ENCODE data around the gene GNG2. TPM values are rescaled to one million over a fixed set of nuclear protein-coding genes. Genes with fewer than 3 reads are reported as not detected.

The GNG2 gene
- total RNA-seq, 2 donors from 2014 or later: 233 to 250 TPM

DNA sequence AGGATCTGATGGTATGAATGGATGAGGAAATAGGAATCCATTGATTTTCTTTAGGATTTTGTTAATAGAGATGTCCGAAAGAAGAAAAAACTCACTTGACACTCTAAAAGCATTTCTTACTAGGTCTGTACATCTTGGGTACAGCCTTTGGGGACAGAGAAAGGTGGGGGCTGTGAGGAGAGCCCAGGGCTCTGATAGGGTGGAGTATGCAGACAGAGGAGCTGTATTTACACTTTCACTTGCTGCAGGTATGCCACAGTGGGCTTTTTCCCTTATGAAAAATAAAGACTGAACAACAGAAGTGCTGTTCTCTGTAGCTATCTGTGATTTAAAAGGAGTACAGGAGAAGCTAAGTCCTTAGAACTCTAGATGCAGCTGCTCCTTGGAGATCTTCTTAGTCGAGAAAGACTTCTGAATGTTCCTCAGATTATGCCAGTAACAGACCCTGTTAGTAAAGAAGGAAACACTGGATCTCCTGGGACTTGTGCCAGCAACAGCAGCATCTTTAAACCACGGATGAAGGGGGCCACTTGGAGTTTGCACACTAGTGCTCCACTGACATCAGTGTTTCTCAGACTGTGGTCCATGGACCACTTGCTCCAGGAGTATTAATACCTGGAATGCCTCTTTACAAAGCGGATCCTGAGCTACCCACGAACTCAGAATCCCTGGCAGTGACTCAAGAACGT is 109.6 kb downstream of the GNG2 start:
- no peak overlapping the region for H3K4me3 Mint-ChIP-seq
- no peaks in the 10 kb centered on the region for H3K27me3 Mint-ChIP-seq (ENCODE audit: low read depth)
- DNase-seq (no peak), ATAC-seq (replicated peaks in 1 of 2) (no peak)
- peak overlapping the region; percentile 26 for H3K27ac Mint-ChIP-seq
- no peaks in the 10 kb centered on the region for H3K4me1 Mint-ChIP-seq (ENCODE audit: low read depth)
- H3K9me3 Mint-ChIP-seq: no peaks in the 10 kb centered on the region
- H3K36me3 Mint-ChIP-seq (ENCODE audit: insufficient read depth in 2 of 2): peaks cover 0 to 2% of the 10 kb centered on the region in 2 donors

DNA sequence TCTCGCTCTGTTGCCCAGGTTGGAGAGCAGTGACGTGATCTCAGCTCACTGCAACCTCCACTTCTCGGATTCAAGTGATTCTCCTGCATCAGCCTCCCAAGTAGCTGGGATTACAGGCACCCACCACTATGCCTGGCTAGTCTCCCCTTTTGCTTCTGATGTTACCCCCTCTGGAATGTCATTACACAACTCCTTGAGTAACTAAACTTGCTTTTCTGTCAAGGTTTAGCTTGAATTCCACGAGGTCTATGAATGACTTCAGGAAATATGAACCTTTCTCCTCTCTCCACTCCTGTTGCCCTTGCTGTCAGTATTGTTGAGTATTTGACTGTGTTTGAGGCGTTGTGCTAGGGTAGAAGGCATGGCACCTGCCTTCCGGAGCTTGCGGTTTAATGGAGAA is 112.2 kb downstream of the GNG2 start:
- peaks cover 0 to 2% of the 10 kb centered on the region in 2 donors for H3K36me3 Mint-ChIP-seq (ENCODE audit: insufficient read depth in 2 of 2)
- no peak for DNase-seq
- H3K9me3 Mint-ChIP-seq: no peaks in the 10 kb centered on the region
- H3K4me1 Mint-ChIP-seq (ENCODE audit: low read depth): no peaks in the 10 kb centered on the region
- H3K4me3 Mint-ChIP-seq: no peak overlapping the region
- H3K27me3 Mint-ChIP-seq (ENCODE audit: low read depth): no peaks in the 10 kb centered on the region
- no peak overlapping the region for H3K27ac Mint-ChIP-seq
- no peak for ATAC-seq (replicated peaks in 1 of 2)

DNA sequence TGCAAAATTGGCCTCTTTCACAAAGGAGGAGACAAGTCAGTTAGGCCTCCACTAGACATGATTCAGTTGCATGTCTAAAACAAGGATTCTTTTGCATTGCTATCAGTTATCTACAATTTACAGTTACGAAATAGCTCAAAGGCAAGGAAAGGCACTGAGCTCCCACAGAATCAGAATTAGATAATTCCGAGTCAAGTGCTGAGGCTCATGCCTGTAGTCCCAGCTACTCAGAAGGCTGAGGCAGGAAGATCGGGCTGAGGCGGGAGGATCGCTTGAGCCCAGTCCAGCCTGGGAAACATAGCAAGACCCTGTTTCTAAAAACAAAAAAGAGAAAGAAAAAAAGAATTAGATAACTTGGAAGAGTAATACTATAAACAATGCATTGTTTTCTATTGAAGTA is 116.7 kb downstream of the GNG2 start:
- no peaks in the 10 kb centered on the region for H3K27me3 Mint-ChIP-seq (ENCODE audit: low read depth)
- peak overlapping the region; percentile 53 for H3K27ac Mint-ChIP-seq
- H3K9me3 Mint-ChIP-seq: no peaks in the 10 kb centered on the region
- DNase-seq (no peak), ATAC-seq (replicated peaks in 1 of 2) (no peak)
- H3K4me3 Mint-ChIP-seq: no peak overlapping the region
- no peaks in the 10 kb centered on the region for H3K36me3 Mint-ChIP-seq (ENCODE audit: insufficient read depth in 2 of 2)
- H3K4me1 Mint-ChIP-seq (ENCODE audit: low read depth): peaks cover 21% of the 10 kb centered on the region

DNA sequence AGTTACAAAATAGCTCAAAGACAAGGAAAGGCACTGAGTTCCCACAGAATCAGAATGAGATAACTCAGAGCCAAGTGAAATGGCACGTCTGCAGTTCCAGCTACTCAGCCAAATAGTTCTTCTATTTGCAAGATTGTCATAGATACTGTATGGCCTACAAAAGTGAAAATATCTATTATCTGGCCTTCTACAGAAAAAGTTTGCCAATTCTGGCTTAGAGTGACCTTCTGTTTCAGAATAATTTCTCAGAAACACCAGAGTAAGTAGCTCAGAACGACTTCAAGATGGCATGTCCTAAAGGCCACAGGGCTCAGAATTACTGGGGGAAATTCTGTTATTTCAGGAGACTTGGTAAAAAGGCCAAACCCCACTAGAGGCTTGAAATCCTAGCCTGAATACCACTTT is 118.3 kb downstream of the GNG2 start:
- Mint-ChIP-seq H3K36me3 (ENCODE audit: insufficient read depth in 2 of 2) (no peaks in the 10 kb centered on the region), H3K4me3 (no peak overlapping the region), H3K27ac (no peak overlapping the region), H3K9me3 (no peaks in the 10 kb centered on the region), H3K27me3 (ENCODE audit: low read depth) (no peaks in the 10 kb centered on the region), H3K4me1 (ENCODE audit: low read depth) (peaks cover 21% of the 10 kb centered on the region)
- ATAC-seq (replicated peaks in 1 of 2): no peak
- DNase-seq: no peak

DNA sequence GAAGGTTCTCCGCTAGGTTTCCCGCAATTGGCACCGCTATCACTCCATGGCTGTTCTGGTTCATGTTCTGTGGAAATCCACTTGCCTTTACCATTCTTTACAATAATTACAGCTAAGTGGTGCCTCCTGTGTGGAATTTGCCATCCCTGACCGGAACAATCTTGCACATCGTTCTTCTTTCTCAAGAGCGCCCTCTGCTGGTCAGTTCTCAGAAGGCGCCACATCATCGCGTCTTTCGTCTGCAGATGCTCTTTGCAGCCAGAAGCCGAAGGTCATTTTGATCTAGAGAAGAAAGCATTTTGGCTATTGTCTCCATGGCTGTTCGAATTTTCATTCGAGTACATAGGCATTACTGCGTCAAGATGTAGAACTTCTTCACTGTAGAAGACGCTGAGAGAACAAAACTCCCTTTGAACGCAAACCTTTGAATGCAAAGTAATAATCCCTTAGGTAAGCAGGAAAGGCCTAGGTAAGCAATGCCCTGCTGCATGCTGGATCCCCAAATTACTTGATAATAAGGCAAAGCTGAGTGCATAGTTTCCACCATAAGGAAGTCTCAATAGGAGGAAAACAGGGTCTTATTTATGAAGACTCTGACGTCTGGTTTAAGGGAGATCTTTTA is 118.8 kb downstream of the GNG2 start:
- Mint-ChIP-seq H3K36me3 (ENCODE audit: insufficient read depth in 2 of 2) (no peaks in the 10 kb centered on the region), H3K9me3 (no peaks in the 10 kb centered on the region), H3K27ac (no peak overlapping the region), H3K27me3 (ENCODE audit: low read depth) (no peaks in the 10 kb centered on the region), H3K4me1 (ENCODE audit: low read depth) (peaks cover 21% of the 10 kb centered on the region), H3K4me3 (no peak overlapping the region)
- DNase-seq (peak; percentile 79 to 85), ATAC-seq (replicated peaks in 1 of 2) (peak; percentile 50 to 55)

DNA sequence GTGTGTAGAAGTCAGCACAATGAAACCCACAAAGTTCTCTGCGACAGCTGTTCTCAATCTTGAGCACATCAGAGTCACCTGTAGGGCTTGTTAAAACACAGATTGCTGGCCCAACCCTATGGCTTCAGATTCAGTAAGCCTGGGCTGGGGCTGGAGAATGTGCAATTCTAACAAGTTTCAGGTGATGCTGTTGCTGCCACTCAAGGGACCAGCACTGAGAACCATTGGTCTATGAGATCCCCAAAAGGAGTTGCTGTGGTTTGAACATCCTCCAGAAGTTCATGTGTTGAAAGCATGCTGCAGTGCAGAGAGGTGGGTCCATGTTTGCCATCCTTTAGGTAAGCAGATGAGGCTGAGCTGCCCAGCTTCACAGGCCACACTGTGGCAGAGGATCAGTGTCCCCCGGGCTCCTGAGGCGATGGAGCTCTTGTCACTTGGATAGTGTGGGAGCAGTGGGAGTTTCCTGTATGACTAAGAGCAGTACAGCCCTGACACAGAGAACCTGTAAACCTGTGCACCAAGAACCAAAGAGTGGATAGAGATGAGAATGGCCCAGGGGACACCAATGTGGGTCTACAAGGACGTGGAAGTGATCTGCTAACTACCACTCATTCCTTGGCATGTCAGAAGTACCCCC is 120.9 kb downstream of the GNG2 start:
- no peak overlapping the region for H3K4me3 Mint-ChIP-seq
- peak; percentile 11 to 16 for DNase-seq

DNA sequence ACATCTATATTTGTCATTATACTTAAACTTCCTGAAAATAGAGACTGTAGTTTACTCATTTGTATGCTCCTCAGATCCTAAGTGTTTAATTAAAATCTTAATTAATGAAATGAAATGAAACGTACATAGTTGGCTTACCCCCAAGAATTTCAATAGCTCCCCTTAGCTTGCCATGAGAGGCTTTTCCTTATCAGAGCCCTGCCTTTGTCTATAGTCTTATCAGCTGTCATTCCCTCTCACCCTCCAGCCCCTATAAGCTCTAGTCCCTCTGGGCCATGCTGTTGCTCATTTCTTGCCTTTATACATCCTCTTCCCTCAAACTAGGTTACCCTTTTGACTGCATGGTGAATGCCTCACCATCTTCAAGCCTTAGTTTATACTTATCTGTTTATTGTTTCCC is 127.8 kb downstream of the GNG2 start:
- H3K27ac Mint-ChIP-seq: peak overlapping the region; percentile 84
- H3K36me3 Mint-ChIP-seq (ENCODE audit: insufficient read depth in 2 of 2): peaks cover 3 to 9% of the 10 kb centered on the region in 2 donors
- H3K4me3 Mint-ChIP-seq: peak overlapping the region; percentile 95 to 98
- DNase-seq (no peak), ATAC-seq (replicated peaks in 1 of 2) (no peak)
- H3K27me3 Mint-ChIP-seq (ENCODE audit: low read depth): no peaks in the 10 kb centered on the region
- no peaks in the 10 kb centered on the region for H3K9me3 Mint-ChIP-seq
- peaks cover 40% of the 10 kb centered on the region for H3K4me1 Mint-ChIP-seq (ENCODE audit: low read depth)

More for the DNA sequence above, 120.9 kb downstream of the GNG2 start:
- Mint-ChIP-seq H3K36me3 (ENCODE audit: insufficient read depth in 2 of 2) (no peaks in the 10 kb centered on the region), H3K27me3 (ENCODE audit: low read depth) (no peaks in the 10 kb centered on the region), H3K4me1 (ENCODE audit: low read depth) (peaks cover 21% of the 10 kb centered on the region), H3K27ac (no peak overlapping the region), H3K9me3 (no peaks in the 10 kb centered on the region)
- ATAC-seq (replicated peaks in 1 of 2): peak; percentile 76 to 79

DNA sequence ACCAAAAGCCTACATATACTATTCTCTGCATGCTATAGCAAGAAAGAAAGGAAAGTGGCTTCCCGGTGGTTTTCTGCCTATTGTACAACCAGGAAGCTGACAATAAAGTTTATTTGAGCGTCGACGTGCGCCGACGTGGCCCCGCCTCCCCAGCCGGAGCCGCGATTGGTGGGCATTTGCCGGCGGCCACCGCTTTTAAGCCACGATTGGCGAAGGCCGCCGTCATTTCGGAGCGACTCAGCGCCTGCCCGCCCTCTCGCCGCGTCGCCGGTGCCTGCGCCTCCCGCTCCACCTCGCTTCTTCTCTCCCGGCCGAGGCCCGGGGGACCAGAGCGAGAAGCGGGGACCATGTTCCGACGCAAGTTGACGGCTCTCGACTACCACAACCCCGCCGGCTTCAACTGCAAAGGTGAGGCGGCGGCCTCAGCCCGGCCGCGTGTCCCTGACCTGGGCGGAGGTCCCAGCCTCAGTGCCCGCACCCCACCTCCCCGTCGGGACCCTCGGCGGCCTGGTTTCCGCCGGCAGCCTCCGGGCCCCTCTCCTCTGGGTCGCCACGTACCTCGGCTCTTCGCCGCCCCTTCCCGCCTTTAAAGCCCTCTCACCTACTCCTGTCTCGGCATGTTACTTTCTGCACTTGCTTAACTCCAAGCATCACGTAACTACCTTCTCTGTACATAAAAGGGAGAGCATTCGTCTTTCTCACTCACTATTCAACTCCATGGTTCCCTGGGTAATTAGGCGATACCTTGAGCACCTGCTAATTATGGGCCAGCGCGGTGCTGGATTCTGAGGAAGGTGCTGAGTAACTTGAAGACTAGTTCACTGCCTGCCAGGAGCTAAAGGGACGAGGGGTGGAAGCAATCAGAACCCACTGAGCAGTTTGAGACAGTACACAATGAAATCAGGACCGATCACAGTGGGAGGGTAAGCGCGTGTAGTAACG is 129.2 kb downstream of the GNG2 start, which contains the start of gene RTRAF:
Gene RTRAF (plus strand): TSS at position 254 of the 942 bp plus-strand sequence. CDS start 94 bp downstream, at position 348.
- H3K4me1 Mint-ChIP-seq (ENCODE audit: low read depth): peaks cover 54% of the 10 kb centered on the region
- peak within 1 kb of the TSS; percentile 91 for H3K27ac Mint-ChIP-seq
- H3K27me3 Mint-ChIP-seq (ENCODE audit: low read depth): no peaks in the 10 kb centered on the region
- peak within 1 kb of the TSS; percentile 95 to 98 for H3K4me3 Mint-ChIP-seq
- no peaks in the 10 kb centered on the region for H3K9me3 Mint-ChIP-seq
- ATAC-seq (replicated peaks in 1 of 2) (peak; percentile 97), DNase-seq (peak; percentile 93 to 94)
- peaks cover 5 to 11% of the 10 kb centered on the region in 2 donors for H3K36me3 Mint-ChIP-seq (ENCODE audit: insufficient read depth in 2 of 2)

DNA sequence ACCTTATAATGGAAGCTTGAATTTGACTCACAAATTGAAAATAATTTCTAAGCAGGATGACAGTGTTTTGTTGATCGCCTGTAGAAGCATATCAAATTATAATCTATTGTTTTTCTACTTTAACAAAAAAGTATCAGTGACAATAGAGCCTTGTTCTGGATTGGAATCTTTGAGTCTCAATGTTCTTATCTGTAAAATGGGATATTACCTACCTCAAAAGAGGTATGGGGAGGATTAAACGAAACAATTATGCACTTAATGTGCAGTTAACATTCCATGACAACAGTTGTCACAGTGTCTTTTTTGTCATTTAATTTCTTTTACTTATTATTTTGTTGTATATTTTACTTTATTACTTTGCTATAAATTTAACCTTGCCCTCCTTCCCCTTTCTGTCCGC is 130.1 kb downstream of the GNG2 start:
- H3K36me3 Mint-ChIP-seq (ENCODE audit: insufficient read depth in 2 of 2): peaks cover 8 to 15% of the 10 kb centered on the region in 2 donors
- H3K4me1 Mint-ChIP-seq (ENCODE audit: low read depth): peaks cover 54% of the 10 kb centered on the region
- no peaks in the 10 kb centered on the region for H3K27me3 Mint-ChIP-seq (ENCODE audit: low read depth)
- peak overlapping the region; percentile 95 to 98 for H3K4me3 Mint-ChIP-seq
- H3K27ac Mint-ChIP-seq: peak overlapping the region; percentile 91
- DNase-seq: no peak
- ATAC-seq (replicated peaks in 1 of 2): no peak
- H3K9me3 Mint-ChIP-seq: no peaks in the 10 kb centered on the region

DNA sequence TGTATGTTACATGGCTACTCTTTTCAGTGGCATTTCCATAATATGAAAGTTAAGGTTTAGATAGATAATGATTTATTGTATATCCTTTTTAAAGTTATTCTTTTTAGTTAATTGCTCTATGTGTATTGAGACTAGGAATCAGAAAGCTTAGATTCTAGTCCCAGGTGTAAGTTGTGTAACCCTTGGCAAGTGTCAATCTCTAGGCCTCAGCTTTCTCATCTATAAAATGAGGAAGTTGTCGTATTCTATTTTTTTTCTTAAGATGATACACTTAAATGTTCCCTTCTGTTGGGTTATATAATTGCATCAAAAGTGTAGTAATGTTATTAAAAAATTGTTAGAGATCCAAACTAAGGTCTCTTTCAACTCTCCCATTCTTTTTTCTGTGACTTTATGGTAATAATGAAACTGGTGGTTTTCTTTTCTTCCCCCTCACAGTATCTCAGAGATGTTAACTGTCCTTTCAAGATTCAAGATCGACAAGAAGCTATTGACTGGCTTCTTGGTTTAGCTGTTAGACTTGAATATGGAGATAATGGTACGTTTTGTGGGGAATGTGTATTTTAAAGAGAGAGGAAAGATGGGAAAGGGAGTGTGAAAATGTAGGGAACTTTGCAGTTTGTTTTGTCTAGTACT is 133.0 kb downstream of the GNG2 start:
- Mint-ChIP-seq H3K27ac (no peak overlapping the region), H3K4me1 (ENCODE audit: low read depth) (peaks cover 59% of the 10 kb centered on the region)
- no peak for ATAC-seq (replicated peaks in 1 of 2)

DNA sequence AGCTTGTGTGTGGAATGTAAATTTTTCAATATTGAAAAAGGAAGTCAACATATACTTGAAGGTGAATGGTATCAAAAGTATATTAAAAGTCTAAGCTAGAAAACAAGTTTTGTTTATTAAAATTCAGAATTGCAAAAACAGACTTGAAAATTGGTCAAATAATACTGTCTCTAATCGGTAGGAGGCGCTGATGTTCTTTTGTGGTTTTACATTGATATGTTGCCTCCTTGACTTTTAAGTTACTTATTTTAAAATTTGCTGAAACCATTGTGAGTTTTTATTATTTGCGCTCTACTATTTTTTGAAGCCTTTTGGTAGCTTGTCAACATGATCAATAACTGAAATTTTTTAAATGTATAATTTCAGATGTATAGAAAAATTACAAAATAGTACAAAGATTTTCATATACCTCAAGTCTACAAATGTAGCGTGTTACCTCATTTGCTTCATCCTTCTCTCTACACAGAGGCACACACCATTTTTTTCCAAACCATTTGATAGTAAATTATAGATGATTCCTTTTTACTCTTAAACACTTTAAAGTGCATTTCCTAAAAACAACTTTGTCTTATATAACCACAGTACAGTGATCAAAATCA is 135.8 kb downstream of the GNG2 start:
- peaks cover 44% of the 10 kb centered on the region for H3K4me1 Mint-ChIP-seq (ENCODE audit: low read depth)
- peaks cover 6 to 25% of the 10 kb centered on the region in 2 donors for H3K36me3 Mint-ChIP-seq (ENCODE audit: insufficient read depth in 2 of 2)
- H3K9me3 Mint-ChIP-seq: no peaks in the 10 kb centered on the region
- ATAC-seq (replicated peaks in 1 of 2) (no peak), DNase-seq (no peak)
- H3K27me3 Mint-ChIP-seq (ENCODE audit: low read depth): no peaks in the 10 kb centered on the region
- peak overlapping the region; percentile 60 for H3K27ac Mint-ChIP-seq
- H3K4me3 Mint-ChIP-seq: no peak overlapping the region

More for the DNA sequence above, 133.0 kb downstream of the GNG2 start:
- no peaks in the 10 kb centered on the region for H3K9me3 Mint-ChIP-seq
- peaks cover 10 to 22% of the 10 kb centered on the region in 2 donors for H3K36me3 Mint-ChIP-seq (ENCODE audit: insufficient read depth in 2 of 2)
- H3K27me3 Mint-ChIP-seq (ENCODE audit: low read depth): no peaks in the 10 kb centered on the region
- H3K4me3 Mint-ChIP-seq: peak overlapping the region; percentile 2 to 25
- DNase-seq: no peak

DNA sequence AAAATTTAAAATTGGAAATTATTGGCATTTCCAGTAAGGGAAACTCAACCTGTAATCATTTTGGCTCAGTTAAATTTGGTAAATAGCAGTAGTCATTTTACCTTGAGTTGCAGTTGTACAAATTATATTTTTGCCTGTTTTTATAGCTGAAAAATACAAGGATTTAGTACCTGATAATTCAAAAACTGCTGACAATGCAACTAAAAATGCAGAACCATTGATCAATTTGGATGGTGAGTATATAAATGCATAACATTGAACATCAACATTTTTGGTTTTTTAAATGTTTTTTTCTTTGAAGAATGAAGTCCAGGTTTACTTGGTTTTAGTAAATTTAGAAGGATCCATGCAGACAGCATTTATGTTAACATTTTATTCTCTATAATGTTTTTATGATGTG is 137.9 kb downstream of the GNG2 start:
- Mint-ChIP-seq H3K4me3 (no peak overlapping the region), H3K36me3 (ENCODE audit: insufficient read depth in 2 of 2) (peaks cover 6 to 26% of the 10 kb centered on the region in 2 donors), H3K4me1 (ENCODE audit: low read depth) (peaks cover 25% of the 10 kb centered on the region), H3K27ac (no peak overlapping the region), H3K9me3 (no peaks in the 10 kb centered on the region), H3K27me3 (ENCODE audit: low read depth) (no peaks in the 10 kb centered on the region)
- ATAC-seq (replicated peaks in 1 of 2): no peak
- no peak for DNase-seq
